Measurements from ENCODE around the gene LTF.

Gene LTF

GRCh38 chr3:46467562-46467961 is 2.9 kb upstream of the LTF start:
- no peak for DNase-seq

- DNase-seq = no peak
Measured at GRCh38 chr3:46466871-46467403, 2.2 kb upstream of the LTF start.

GRCh38 chr3:46466273-46466672 is 1.6 kb upstream of the LTF start:
- no peak for DNase-seq

GRCh38 chr3:46465196-46465520 is 453 bp upstream of the LTF start:
- no peak for DNase-seq

- no peak for DNase-seq
Measured at GRCh38 chr3:46463868-46464241, 850 bp downstream of the LTF start.

GRCh38 chr3:46463120-46463867 is 1.4 kb downstream of the LTF start:
- no peak for DNase-seq

GRCh38 chr3:46462511-46462910 is 2.2 kb downstream of the LTF start:
- no peak for DNase-seq

- no peak for DNase-seq
Measured at GRCh38 chr3:46462111-46462510, 2.6 kb downstream of the LTF start.

GRCh38 chr3:46460051-46460450 is 4.7 kb downstream of the LTF start:
- DNase-seq = no peak

- DNase-seq = no peak
Measured at GRCh38 chr3:46456118-46456517, 8.6 kb downstream of the LTF start.

GRCh38 chr3:46455231-46456115 is 9.2 kb downstream of the LTF start:
- no peak for DNase-seq

GRCh38 chr3:46454606-46455005 is 10.1 kb downstream of the LTF start:
- DNase-seq = no peak

- no peak for DNase-seq
Measured at GRCh38 chr3:46454209-46454595, 10.5 kb downstream of the LTF start.

GRCh38 chr3:46453526-46454208 is 11.0 kb downstream of the LTF start:
- no peak for DNase-seq

GRCh38 chr3:46449755-46450552 is 14.8 kb downstream of the LTF start:
- DNase-seq = peak; percentile 4

- DNase-seq = no peak
Measured at GRCh38 chr3:46448721-46449120, 16.0 kb downstream of the LTF start.

- DNase-seq = no peak
Measured at GRCh38 chr3:46447228-46447985, 17.3 kb downstream of the LTF start.

- DNase-seq = peak; percentile 29
Measured at GRCh38 chr3:46442576-46443530, 21.9 kb downstream of the LTF start.

GRCh38 chr3:46440531-46441294 is 24.0 kb downstream of the LTF start:
- no peak for DNase-seq

GRCh38 chr3:46438831-46439230 is 25.9 kb downstream of the LTF start:
- no peak for DNase-seq
